Measurements from ENCODE around the gene PIGM.

DNA sequence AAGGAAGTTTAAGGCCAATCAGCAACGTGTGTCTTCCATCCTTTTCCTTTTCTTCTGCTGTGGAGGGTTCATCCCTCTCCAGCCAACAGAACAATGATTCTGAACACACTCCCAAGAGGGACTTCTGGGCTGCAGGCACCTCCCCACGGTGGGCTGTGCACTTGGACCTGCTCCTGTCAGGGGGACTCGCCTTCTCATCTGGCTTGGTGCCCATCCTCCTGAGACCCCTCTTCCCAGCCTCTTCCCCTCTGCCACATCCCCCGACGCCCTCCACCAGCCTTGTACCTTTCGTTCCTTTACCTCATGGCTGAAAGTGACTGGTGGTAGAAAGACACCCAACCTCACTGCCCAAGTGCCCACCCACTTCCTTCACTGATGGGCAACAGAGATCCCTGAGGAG is 51.7 kb downstream of the PIGM start:
- TF ChIP-seq, protein P1, sequence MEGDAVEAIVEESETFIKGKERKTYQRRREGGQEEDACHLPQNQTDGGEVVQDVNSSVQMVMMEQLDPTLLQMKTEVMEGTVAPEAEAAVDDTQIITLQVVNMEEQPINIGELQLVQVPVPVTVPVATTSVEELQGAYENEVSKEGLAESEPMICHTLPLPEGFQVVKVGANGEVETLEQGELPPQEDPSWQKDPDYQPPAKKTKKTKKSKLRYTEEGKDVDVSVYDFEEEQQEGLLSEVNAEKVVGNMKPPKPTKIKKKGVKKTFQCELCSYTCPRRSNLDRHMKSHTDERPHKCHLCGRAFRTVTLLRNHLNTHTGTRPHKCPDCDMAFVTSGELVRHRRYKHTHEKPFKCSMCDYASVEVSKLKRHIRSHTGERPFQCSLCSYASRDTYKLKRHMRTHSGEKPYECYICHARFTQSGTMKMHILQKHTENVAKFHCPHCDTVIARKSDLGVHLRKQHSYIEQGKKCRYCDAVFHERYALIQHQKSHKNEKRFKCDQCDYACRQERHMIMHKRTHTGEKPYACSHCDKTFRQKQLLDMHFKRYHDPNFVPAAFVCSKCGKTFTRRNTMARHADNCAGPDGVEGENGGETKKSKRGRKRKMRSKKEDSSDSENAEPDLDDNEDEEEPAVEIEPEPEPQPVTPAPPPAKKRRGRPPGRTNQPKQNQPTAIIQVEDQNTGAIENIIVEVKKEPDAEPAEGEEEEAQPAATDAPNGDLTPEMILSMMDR (IDR thresholded peaks at IDR 0.05), result no peak
- no peak for TF ChIP-seq POLR2A (IDR thresholded peaks at IDR 0.05)

Measured in lower leg skin (tissue), 3 donors.